ENCODE data around the gene ELF1.
"Not testable (repeated sequence)": the region's sequence is repeated elsewhere in the genome, so short reads cannot be mapped to it uniquely, and the experiment has no call there.

Gene ELF1

DNA sequence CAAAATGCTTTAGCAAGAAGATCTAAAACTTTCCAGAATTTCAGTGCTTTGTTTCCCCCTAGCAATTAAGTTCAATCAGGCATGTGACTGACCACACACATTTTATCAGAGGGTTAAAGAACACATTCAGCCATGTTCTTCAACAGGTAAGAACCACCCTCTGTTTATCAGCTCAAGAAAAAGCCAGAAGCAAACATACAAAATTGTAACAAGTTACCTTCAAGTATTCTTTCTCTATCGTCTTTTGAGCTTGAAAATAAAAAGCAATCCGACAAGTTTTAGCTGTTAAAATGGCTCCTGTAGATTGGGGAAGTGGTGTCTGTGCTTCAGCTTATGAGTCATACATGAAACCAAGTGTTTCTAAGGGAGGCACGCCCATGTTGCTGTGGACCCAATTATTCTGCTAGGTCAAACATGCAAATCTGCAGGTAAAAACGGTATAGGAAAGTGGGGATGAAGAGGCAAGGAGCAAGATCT lies at the start of gene ELF1:
Gene ELF1 (minus strand): TSS at position 306 of the 477 bp plus-strand sequence. CDS start 37,262 bp downstream, outside the sequence.
- FAIRE-seq: no peak

DNA sequence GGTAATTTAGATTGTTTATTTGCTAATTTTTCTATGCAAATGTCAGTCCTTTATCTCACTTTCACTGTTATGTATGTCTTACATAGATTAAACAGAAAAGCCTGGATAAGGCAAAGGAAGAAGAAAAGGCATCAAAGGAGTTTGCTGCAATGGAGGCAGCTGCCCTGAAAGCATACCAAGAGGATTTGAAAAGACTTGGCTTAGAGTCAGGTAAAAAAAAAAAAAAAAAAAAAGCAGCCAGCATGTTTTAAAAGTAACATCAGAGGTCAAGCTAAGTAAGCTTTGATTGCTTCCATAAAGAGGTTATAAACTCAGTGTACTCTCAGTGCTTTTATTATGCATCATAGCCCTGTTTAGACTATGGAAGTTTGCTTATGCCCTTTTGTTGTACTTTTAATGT lies 46.0 kb upstream of the ELF1 start:
- no peak for FAIRE-seq

DNA sequence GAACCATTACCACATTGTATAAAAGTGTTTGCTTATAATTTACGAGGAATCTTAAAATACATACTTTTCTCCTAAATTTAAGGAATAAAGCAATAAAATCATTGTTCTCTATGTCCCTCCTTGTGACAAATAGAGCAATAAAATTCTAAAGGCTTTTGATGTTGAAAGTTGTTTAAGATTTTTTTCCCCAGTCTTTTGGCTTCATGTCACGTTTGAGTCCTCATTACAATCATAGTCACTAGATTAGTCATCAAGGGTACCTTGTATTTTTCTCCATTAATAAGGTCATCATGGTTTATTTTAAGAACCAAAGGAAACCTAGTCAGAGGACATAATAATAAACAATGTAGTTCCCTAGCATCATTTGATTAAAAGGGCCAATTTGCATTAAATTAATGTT lies 45.4 kb upstream of the ELF1 start:
- FAIRE-seq: peak; percentile 99

DNA sequence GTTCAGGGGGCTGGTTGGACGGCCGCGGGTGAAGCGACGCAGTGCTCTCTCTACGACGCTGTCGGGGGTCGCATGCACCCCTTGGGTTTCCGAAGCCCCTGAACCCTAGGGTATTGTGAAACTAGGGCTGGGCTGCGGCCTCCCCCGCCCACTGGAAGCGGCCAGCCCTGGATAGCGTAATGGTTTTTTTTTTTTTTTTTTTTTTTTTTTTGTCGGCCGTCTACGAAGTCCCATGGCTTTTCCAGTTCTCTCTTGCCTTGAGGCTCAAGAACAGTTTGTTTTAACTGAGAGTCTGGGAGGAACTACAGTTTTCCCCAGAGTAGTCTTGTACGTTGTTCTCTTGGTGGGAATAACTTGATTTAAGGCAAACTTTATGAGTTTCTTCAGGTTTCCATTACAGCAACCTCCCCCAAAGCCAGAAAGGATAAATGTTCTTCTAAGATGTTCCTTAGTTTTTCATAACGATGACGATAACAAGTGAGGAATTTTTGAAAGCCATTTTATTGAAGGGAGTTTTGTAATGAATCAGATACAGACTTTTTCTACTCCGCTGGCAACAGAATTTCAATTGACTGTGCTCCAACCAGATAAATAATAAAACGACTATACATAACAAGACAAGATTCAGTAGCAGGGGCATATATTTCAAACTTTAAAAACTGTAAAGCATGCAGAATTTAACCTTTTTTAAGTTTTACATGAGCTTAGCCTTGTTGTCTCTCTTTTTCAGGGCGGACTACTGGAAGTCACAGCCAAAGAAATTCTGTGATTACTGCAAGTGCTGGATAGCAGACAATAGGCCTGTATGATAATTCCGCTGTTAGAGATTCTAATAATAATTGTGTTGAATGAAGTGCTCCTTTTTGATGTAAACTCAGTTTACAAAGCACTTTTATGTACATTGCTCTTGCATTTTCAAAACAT lies 43.1 kb upstream of the ELF1 start:
- FAIRE-seq: peak; percentile 83

DNA sequence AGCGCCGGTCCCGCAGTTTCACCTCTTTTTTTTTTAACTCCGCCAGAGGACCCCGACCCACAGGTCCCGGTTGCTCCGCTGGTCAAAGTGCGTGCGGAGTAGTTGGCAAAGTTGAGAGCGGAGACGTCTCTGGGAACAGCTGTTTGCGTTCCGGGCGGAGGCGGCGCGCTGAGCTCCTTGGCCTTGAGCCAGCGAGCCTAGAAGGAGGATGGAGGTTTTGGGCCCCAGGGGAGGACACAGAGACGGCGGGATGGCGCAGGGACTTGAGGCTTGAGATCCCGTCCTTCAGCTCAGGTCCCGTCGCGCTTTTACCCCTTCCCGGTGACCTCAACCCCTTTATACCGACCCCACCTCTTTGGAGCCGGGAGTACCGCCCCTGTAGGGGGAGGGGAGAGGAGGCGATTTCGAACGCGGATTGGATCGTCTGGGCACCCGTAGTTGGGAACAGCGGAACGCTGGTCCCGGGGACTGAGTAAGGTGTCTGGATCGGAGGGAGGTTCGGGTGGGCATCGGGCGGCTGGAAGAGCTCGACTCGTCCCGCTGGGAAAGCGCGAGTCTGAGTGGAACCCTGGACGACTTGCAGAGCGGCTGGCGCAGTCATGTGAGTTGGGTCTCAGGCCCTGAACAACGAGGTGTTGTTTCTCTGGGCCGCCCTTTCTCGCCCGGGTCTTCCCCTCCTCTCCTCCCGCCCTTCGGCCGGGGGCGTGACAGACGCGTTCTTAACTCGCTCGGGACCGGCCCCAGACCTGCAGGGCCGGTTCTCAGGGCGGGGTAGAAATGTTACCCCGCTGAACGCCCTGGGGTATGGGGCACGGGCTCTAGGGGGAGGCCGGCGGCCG lies 42.2 kb upstream of the ELF1 start, which contains the start of gene WBP4:
Gene WBP4 (plus strand): TSS at position 435 of the 839 bp plus-strand sequence. CDS start 165 bp downstream, at position 600.
- no peak for FAIRE-seq

DNA sequence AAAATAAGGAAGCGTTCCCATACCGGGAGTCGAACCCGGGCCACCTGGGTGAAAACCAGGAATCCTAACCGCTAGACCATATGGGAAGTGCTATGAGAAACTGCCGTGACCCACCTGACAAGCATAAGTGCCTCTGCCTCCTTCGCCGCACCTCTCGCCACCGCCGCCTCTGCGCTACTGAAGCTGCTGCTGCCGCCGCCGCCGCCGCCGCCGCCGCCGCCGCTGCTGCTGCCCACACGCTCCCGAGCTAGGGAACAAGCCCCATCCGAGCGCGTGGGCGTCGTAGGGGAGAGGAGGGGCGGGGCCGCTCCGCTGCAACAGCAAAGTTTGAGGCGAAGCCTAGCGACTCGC lies 41.6 kb upstream of the ELF1 start:
- FAIRE-seq: no peak

DNA sequence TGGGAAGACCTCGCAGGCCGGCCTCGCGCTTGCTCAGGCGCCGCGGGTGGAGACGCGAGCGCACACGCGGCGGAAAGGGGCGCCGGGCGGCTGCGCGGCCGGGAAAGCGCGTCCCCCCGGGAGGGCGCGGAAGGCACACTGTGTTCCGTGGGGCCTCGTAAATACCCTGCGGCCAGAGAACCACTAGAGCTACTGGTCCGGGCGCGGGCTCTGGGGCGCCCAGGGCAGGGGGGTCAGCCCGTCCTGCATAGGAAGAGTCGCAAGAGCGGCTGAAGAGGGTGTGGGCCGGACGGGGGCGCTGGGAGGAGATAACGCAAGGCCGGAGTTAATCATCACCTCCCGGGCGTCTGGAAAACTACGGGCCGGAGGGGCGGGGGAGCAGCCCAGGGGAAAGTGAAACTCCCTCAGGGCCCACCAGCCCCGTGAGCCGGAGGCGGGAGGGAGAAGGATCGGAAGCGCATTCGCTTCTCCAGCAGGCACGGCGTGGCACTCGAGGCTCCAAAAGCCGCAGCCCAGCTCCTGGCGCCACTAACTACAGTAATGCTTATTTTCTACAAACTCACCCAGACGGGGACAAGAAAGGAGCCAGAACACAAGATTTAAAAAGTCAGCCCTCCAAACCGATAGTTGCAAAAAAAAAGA lies 41.1 kb upstream of the ELF1 start:
- FAIRE-seq: no peak

DNA sequence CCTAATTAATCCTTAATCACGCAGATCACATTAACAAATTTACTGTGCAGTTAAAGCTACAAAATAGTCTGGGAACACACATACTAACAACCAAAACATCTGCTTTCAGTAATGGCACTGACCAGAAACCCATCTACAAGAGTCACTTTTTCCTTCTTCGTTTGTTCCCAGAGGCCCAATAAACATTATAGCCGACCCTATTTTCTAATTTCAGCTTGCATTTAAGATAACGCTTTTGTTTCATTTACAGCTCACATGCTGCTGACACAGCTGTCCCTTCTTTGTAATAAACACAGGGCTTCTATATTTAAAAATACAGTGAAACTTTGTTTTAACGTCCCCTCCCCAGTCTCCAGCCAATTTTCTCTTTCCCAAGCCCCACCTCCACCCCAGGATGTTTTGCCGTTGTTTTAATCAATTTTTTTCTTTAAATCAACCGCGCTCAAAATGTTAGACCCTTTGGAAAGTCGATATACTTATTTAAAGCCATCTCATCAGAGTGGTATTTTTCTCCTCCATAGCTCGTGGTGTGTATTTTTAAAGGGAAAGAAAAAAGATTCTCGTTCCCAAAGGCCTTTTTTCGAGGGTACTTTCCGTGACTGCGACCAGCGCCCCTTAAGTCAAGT lies 40.5 kb upstream of the ELF1 start:
- FAIRE-seq: no peak

DNA sequence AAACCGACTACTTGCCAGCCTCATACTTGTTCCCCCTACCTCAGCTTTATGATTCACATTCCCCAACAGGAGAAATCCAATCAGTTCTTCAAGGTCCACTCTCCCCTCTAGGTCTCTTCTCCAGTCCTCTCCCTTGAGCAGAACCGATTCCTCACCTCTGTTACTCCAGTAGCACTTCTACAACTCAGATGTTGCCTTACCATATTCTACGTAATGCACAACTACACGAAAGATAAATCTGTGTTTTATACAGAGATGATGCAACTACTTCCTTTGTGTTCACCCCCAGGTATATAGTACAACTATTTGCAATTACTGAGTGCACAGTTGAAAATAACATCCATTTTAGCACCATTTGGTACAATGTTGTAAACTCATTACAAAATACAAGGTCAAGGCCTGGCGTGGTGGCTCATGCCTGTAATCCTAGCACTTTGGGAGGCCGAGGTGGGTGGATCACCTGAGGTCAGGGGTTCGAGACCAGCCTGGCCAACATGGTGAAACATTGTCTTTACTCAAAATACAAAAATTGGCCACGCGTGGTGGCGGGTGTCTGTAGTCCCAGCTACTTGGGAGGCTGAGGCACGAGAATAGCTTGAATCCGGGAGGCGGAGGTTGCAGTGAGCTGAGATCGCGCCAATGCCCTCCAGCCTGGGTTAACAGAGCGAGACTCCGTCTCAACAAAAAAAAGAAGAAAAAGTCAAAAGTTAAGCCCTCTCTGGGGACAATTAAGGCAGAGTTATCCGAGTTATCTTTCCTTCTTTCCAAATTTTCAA lies 39.4 kb upstream of the ELF1 start:
- FAIRE-seq: no peak

DNA sequence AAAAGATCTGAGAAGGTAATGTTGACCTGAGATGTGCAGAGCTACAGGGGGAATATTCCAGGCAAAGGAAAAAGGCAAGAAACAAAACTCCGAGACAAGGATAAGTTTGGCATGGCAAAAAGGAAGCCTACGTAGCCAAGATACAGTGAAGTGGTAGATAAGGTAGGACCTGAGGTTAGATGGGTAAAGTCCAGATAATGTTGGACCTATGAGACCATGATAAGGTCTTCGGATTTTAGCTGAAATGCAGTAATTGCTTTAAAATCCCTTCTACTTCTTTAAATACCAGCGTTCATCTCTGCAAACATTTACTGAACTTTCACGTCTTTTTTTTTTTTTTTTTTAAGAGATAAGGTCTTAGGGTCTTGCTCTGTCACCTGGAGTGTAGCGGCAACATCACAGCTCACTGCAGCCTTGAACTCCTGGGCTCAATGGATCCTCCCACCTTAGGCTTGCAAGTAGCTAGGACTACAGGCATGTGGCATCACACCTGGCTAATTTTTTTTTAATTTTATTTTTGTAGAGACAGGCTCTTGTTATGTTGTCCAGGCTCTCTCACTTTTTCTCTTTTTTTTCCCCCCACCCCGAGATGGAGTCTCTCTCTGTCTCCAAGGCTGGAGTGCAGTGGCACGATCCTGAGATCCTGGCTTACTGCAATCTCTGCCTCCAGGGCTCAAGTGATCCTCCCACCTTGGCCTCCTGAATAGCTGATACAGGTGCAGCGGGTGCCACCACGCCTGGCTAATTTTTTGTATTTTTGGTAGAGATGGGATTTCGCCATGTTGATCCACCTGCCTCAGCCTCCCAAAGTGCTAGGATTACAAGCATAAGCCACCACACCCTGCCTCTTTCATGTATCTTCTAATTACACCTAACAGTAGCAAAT lies 38.0 kb upstream of the ELF1 start:
- no peak for FAIRE-seq

DNA sequence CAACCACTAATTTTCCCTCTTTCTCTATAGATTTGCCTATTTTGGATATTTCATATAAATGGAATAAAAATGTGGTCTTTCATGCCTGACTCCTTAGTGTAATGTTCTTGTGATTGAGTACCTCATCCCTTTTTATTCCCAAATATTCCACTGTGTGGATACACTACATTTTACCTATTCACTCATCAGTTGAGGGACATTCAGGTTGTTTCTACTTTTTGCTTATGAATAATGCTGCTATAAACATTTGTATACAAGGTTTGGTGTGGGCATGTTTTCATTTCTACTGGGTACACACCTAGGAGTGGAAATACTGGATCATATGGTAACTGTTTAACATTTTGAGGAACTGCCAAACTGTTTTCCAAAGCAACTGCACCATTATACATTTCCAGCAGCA lies 37.1 kb upstream of the ELF1 start:
- FAIRE-seq: no peak

DNA sequence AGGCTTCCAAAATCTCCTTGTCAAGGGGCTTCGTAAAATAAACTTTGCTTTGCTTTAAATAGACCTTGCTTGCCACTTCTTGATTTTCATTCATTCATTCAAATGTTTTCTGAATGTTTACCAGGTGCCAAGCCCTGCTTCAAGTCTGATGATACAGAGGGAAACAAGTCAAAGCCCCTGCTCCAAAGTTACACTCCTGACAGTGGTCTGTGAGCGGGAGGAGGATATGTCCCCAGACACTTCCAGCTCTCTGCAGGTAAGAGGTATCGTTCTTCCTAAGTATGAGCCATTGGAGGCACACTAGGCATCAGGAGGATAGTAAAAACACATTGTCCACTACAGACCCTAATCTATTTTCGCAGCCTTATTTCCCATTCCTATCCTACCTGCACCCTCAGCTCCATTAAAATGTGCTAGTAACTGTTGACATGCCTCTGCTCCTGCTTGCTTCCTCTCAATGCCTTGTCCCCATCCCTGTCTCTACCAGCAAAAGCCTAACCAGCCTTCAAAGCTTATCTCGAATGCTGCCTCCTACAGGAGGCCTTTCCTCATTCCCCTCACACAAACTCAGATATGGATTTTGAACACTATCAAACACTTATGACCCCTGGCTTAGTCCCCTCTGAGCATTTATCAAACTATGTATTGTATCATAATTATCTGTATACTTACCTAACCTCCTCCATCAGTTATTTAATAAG lies 36.0 kb upstream of the ELF1 start:
- FAIRE-seq: no peak

DNA sequence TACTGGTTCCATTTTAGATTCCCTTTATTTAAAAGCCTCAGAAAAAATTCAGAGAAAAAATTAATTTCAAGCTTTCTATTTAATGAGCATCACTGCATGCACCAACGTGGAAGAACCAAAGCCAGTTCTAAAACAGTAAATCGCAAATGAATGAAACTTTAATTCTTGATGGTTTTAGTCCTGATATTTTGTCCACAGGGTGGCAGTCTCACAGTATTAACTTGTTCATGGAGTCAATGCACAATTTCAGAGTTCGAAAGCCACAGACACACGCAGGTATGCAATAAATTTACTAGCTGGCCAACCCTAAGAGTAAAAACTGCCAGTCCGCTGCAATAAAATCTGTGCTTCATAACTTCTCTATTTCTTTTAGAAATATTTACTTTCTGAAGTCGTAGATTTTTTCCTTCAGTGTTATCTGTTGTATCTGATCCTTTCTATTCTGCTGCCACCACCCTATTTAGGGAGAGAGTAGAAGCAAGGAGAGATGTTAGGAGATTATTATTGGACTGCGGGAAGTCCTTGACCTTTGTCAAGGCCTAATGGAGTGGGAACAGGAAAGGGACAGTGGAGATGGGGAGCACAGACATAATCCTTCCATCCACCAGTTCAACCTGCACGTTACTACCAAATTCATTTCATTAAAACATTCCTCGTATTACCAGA lies 35.2 kb upstream of the ELF1 start:
- FAIRE-seq: peak; percentile 8

DNA sequence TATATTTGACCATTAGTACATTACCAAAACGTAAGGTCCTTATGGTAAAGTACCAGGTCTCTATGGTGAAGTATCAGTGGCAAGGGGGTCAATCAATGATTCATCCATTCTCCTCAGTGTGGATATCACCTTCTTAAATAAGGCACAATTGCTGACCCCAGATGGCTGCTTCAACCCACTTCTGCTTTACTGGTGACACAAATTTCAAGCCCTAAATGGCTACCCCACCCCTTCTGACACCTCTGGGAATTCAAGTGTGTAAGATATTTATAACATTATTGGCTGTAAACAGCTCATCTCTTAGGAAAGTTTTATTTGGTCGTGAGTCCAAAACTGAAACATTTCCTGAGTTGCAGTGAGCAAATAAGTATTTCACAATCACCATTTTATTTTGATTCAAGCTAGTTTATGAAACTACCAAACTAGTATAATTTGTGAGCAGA lies 34.3 kb upstream of the ELF1 start:
- peak; percentile 23 for FAIRE-seq

DNA sequence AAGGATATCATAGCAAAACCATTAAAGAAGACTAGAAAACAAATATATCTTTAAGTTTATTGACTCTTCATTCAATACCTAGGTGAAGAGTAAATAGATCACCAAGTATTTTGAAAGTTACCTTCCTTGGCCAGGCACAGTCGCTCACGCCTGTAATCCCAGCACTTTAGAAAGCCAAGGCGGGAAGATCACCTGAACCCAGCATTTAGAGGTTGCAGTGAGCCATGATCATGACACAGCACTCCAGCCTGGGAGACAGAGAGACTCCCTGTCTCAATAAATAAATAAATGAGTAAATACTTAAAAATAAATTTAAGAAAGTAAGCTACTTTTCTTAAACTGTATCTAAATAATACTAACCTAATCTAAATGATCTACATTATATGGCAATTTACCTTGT lies 33.3 kb upstream of the ELF1 start:
- FAIRE-seq: no peak

DNA sequence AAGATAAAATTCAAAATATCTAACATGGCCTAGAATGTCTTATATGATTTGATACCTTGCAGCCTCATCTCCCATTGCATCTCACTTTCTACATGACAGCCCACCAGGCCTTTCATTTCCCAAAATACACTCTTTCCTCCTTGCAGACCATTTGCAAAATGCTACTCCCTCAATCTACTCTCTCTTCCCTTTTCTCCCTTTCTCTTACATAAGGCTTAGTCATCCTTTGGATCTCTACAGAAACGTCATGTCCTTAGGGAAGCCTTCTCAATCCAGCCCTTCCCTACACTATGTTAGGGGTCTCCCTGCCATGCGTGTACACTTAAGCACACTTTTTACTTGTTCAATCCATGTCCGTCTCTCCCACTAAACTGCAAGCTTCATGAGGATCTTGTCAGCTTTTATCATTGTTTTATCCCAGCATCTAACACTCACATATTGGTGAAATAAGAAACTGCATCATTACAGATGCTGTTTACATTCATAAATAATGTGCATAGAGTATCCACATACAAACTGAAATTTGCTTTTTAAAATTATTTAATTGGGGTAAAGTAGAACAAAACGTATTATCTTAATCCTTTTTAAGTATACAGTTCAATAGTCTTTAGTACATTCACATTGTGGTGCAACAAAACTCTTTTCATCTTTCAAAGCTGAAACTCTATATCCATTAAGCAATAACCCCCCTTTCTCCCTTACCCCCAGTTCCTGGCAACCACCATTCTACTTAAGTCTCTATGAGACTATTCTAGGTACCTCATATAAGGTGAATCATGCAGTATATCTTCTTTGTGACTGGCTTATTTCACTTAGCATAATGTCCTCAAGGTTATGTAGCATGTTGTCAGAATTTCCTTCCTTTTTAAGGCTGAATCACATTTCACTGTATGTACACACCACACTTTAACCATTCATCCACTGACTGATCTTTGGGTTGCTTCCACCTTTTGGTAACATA lies 30.6 kb upstream of the ELF1 start:
- FAIRE-seq: no peak

DNA sequence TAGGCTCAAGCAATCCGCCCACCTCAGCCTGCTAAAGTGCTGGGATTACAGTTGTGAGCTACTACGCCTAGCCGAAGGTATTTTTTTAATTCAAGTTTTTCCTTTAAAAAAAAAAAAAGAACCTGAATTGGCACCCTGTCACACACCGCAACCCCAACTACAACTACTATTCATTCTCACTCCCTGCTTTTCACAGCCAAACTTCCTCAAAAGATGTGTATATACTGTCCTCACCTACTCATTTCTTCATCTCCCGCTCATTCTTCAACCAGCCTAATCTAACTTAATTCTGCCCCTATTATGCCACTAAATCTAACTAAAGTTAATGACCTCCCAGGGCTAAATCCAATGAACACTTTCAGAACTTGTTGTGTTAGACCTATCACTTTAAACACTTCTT lies 29.5 kb upstream of the ELF1 start:
- FAIRE-seq: no peak

DNA sequence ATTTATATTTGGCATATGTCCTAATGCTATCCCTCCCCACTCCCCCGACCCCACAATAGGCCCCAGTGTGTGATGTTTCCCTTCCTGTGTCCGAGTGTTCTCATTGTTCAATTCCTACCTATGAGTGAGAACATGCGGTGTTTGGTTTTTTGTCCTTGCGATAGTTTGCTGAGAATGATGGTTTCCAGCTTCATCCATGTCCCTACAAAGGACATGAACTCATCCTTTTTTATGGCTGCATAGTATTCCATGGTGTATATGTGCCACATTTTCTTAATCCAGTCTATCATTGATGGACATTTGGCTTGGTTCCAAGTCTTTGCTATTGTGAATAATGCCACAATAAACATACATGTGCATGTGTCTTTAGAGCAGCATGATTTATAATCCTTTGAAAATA lies 23.3 kb upstream of the ELF1 start:
- FAIRE-seq: not testable (repeated sequence)
